Neural cell (in vitro differentiated cells): ENCODE measurements around the gene SMAP2. TPM values are rescaled to one million over a fixed set of nuclear protein-coding genes. Genes with fewer than 3 reads are reported as not detected.

Experiments
- H2AFZ ChIP-seq: fragments of 200-600, 300-800 bp; sonication (generic), shearing (Covaris generic); 2 replicates; pipeline ENCODE4 v1.6.0; 2014; ENCODE audit warnings: low read depth, mild to moderate bottlenecking, antibody characterized with exemption, low read length, moderate library complexity
- H3F3A ChIP-seq: fragments of 200-600 bp; shearing (Covaris generic); 2 replicates; pipeline ENCODE4 v1.6.1; 2016; ENCODE audit warnings: mild to moderate bottlenecking, moderate library complexity, mixed read lengths, antibody characterized with exemption, low read length; ENCODE audit not compliant: insufficient read depth, poor library complexity, severe bottlenecking
- H3K27ac ChIP-seq: fragments of 200-600, 300-800 bp; sonication (generic), shearing (Covaris generic); 2 replicates; pipeline ENCODE4 v1.5.1; 2014; ENCODE audit warnings: mild to moderate bottlenecking, low read length, moderate library complexity
- H3K27me3 ChIP-seq: fragments of 300-800, 200-600 bp; sonication (generic), shearing (Covaris generic); 2 replicates; pipeline ENCODE4 v1.6.0; 2014; ENCODE audit warnings: mild to moderate bottlenecking, low read depth, low read length, moderate library complexity; ENCODE audit not compliant: insufficient read depth
- H3K36me3 ChIP-seq: fragments of 300-800, 200-600 bp; sonication (generic), shearing (Covaris generic); 2 replicates; pipeline ENCODE4 v1.5.1; 2014; ENCODE audit warnings: mild to moderate bottlenecking, antibody characterized with exemption, low read length, moderate library complexity; ENCODE audit not compliant: insufficient read depth
- H3K4me2 ChIP-seq: fragments of 300-800, 200-600 bp; sonication (generic), shearing (Covaris generic); 2 replicates; pipeline ENCODE4 v1.6.0; 2014; ENCODE audit warnings: mild to moderate bottlenecking, low read length
- H3K4me3 ChIP-seq: fragments of 300-800, 200-600 bp; sonication (generic), shearing (Covaris generic); 2 replicates; pipeline ENCODE4 v1.5.1; 2014; ENCODE audit warnings: mild to moderate bottlenecking, low read length, moderate library complexity
- H3K79me2 ChIP-seq: fragments of 200-600 bp; shearing (Covaris generic); replicated peaks from 2 replicates; pipeline ENCODE4 v1.6.0; 2014; ENCODE audit warnings: mild to moderate bottlenecking, low read length, moderate library complexity; ENCODE audit not compliant: insufficient read depth
- H3K9ac ChIP-seq: fragments of 300-800, 200-600 bp; sonication (generic), shearing (Covaris generic); 2 replicates; pipeline ENCODE4 v1.6.1; 2016; ENCODE audit warnings: mild to moderate bottlenecking, low read length, mixed read lengths
- H3K9me2 ChIP-seq: fragments of 200-600 bp; shearing (Covaris generic); 2 replicates; pipeline ENCODE4 v1.6.1; 2016; ENCODE audit warnings: mild to moderate bottlenecking, low read length, mixed read lengths; ENCODE audit not compliant: insufficient read depth
- H3K9me3 ChIP-seq: fragments of 200-600, 300-800 bp; sonication (generic), shearing (Covaris generic); 2 replicates; pipeline ENCODE4 v1.6.1; 2016; ENCODE audit warnings: mild to moderate bottlenecking, mixed run types, low read length, moderate library complexity, mixed read lengths
- H4K20me1 ChIP-seq: fragments of 200-600 bp; shearing (Covaris generic); 2 replicates; pipeline ENCODE4 v1.6.1; 2016; ENCODE audit warnings: mild to moderate bottlenecking, mixed run types; ENCODE audit not compliant: insufficient read depth
- EP300 ChIP-seq: fragments of 450-650 bp; conservative IDR thresholded peaks from 2 replicates; pipeline ENCODE4 v1.6.1; 2014; ENCODE audit warnings: antibody characterized with exemption, mild to moderate bottlenecking, moderate library complexity; ENCODE audit not compliant: poor library complexity, severe bottlenecking
- EZH2 ChIP-seq: fragments of 200-600, 300-800 bp; shearing (Covaris generic), sonication (generic); IDR thresholded peaks from 2 replicates; pipeline ENCODE4 v1.6.1; 2014; ENCODE audit warnings: antibody characterized with exemption, low read length, borderline replicate concordance, mild to moderate bottlenecking; ENCODE audit not compliant: insufficient read depth, poor library complexity, severe bottlenecking
- MXI1 ChIP-seq: fragments of 450-650 bp; conservative IDR thresholded peaks from 2 replicates; pipeline ENCODE4 v1.6.1; 2014; ENCODE audit warnings: antibody characterized with exemption, mild to moderate bottlenecking; ENCODE audit not compliant: poor library complexity, severe bottlenecking
- POLR2AphosphoS5 ChIP-seq: IDR thresholded peaks from 2 replicates; pipeline ENCODE4 v1.6.1; 2012
- RAD21 ChIP-seq: fragments of 450-650 bp; conservative IDR thresholded peaks from 2 replicates; pipeline ENCODE4 v1.6.1; 2014; ENCODE audit warnings: antibody characterized with exemption, mild to moderate bottlenecking, moderate library complexity
- SMC3 ChIP-seq: fragments of 450-650 bp; conservative IDR thresholded peaks from 2 replicates; pipeline ENCODE4 v1.6.1; 2014; ENCODE audit warnings: antibody characterized with exemption, mild to moderate bottlenecking, moderate library complexity; ENCODE audit not compliant: poor library complexity
- TAF1 ChIP-seq: IDR thresholded peaks from 2 replicates; pipeline ENCODE4 v1.6.1; 2012; ENCODE audit warnings: low read depth
- polyA plus RNA-seq: library from polyadenylated mRNA; depleted of rRNA; stranded (reverse); fragments of >200 nt; gene quantifications from 2 replicates; pipeline ENCODE4 v1.2.3, GENCODE V29; 2014
- TF ChIP-seq, protein P1 (sequence below): fragments of 450-650 bp; IDR thresholded peaks from 2 replicates; pipeline ENCODE4 v1.5.1; 2014; ENCODE audit warnings: antibody characterized with exemption, mild to moderate bottlenecking, moderate library complexity; ENCODE audit not compliant: poor library complexity, severe bottlenecking
- TF ChIP-seq, protein P2 (sequence below): IDR thresholded peaks from 2 replicates; pipeline ENCODE4 v1.6.1; 2012; ENCODE audit warnings: borderline replicate concordance

The SMAP2 gene
- polyA plus RNA-seq, 1 donor from 2014 or later, result 46.8 TPM

DNA sequence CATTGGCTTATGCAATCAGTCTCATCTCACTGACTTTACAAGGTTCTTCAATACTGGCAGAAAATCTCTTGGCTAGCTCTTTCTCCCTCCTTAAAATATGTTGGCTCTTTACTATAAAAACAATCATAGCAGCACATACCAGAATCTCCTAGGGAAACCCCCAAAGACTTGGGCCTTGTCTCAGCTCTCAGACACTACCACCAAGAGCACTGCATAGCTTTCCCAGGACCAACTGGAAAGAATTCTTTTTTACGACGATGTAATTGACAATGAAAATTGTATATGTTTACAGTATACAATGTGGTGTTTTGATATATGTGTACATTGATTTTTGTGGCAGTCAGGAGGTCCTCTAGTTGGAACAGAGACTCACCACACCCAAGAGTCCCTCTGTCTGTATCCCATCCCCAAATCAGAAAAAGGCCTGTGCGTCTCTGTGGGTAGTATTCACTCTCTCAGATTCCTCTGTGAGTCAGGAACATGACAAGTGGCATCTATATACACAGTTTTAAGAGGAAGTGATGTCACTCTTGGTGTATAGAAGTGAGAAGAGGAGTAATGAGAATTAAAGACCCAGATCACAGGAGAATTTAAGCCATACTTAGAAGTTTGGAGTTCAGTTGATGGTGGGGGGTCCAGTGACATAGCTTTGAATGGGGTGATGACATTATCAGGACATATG is 21.1 kb downstream of the SMAP2 start:
- no peak overlapping the region for H3K9ac ChIP-seq
- H3K9me3 ChIP-seq, result no peaks in the 10 kb centered on the region
- no peak overlapping the region for H3K4me2 ChIP-seq
- H3K4me3 ChIP-seq, result no peak overlapping the region
- no peaks in the 10 kb centered on the region for H3F3A ChIP-seq
- TF ChIP-seq, protein P1, sequence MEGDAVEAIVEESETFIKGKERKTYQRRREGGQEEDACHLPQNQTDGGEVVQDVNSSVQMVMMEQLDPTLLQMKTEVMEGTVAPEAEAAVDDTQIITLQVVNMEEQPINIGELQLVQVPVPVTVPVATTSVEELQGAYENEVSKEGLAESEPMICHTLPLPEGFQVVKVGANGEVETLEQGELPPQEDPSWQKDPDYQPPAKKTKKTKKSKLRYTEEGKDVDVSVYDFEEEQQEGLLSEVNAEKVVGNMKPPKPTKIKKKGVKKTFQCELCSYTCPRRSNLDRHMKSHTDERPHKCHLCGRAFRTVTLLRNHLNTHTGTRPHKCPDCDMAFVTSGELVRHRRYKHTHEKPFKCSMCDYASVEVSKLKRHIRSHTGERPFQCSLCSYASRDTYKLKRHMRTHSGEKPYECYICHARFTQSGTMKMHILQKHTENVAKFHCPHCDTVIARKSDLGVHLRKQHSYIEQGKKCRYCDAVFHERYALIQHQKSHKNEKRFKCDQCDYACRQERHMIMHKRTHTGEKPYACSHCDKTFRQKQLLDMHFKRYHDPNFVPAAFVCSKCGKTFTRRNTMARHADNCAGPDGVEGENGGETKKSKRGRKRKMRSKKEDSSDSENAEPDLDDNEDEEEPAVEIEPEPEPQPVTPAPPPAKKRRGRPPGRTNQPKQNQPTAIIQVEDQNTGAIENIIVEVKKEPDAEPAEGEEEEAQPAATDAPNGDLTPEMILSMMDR, result no peak
- TF ChIP-seq RAD21 (no peak), POLR2AphosphoS5 (no peak), TAF1 (no peak), SMC3 (no peak), EZH2 (no peak), MXI1 (no peak), EP300 (no peak)
- TF ChIP-seq, protein P2, sequence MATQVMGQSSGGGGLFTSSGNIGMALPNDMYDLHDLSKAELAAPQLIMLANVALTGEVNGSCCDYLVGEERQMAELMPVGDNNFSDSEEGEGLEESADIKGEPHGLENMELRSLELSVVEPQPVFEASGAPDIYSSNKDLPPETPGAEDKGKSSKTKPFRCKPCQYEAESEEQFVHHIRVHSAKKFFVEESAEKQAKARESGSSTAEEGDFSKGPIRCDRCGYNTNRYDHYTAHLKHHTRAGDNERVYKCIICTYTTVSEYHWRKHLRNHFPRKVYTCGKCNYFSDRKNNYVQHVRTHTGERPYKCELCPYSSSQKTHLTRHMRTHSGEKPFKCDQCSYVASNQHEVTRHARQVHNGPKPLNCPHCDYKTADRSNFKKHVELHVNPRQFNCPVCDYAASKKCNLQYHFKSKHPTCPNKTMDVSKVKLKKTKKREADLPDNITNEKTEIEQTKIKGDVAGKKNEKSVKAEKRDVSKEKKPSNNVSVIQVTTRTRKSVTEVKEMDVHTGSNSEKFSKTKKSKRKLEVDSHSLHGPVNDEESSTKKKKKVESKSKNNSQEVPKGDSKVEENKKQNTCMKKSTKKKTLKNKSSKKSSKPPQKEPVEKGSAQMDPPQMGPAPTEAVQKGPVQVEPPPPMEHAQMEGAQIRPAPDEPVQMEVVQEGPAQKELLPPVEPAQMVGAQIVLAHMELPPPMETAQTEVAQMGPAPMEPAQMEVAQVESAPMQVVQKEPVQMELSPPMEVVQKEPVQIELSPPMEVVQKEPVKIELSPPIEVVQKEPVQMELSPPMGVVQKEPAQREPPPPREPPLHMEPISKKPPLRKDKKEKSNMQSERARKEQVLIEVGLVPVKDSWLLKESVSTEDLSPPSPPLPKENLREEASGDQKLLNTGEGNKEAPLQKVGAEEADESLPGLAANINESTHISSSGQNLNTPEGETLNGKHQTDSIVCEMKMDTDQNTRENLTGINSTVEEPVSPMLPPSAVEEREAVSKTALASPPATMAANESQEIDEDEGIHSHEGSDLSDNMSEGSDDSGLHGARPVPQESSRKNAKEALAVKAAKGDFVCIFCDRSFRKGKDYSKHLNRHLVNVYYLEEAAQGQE, result no peak
- no peaks in the 10 kb centered on the region for H3K79me2 ChIP-seq
- H2AFZ ChIP-seq, result no peak overlapping the region
- H3K27ac ChIP-seq, result no peak overlapping the region
- no peaks in the 10 kb centered on the region for H4K20me1 ChIP-seq
- no peaks in the 10 kb centered on the region for H3K27me3 ChIP-seq
- no peaks in the 10 kb centered on the region for H3K36me3 ChIP-seq
- no peaks in the 10 kb centered on the region for H3K9me2 ChIP-seq

DNA sequence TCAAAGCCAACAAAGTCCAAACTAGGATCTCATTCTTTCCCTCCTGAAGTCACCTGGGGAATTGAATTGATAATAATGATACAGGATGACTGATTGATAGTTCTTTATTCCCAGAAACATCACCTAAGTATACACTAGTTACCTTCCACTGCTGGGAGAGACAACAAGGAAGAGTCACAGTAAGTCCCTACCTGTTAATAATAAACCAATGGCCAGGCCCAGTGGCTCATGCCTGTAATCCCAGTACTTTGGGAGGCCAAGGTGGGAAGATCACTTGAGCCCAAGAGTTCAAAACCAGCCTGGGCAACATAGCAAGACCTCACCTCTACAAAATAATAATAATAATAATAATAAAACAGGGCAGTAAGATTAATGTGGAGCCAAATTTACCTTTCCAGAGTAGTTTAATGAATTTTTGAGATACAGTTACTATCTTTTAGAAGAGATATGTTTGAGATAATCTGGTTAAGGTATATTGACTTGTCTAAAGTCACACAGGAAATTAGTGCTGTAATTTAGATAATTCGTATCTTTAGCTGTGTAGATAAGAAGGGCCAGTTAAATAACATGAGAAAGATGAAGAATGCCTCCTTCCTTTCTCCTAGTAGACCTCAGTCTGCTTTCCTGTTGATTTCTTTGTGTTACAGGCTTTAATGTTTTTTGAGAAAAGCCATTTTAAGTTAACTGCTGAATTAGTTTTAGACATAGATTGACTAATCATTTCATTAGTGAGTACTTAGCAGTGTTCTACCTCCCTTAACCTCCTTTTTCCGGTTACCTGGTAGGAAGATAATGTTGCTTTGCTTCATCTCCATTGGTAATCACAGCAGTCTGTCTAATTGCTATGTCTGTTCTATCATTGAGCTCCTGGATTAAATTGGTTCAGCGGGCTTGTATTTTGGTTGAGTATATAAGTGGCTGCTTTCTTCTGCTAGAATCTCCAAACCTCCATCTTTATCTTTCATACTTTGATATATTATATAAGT is 22.0 kb downstream of the SMAP2 start:
- Histone ChIP-seq H3K9ac (no peak overlapping the region), H2AFZ (no peak overlapping the region), H3F3A (no peaks in the 10 kb centered on the region), H3K4me2 (no peak overlapping the region), H3K9me2 (no peaks in the 10 kb centered on the region), H3K27me3 (no peaks in the 10 kb centered on the region), H3K36me3 (no peaks in the 10 kb centered on the region), H3K9me3 (no peaks in the 10 kb centered on the region), H4K20me1 (no peaks in the 10 kb centered on the region), H3K79me2 (no peaks in the 10 kb centered on the region), H3K4me3 (no peak overlapping the region), H3K27ac (no peak overlapping the region)
- no peak for TF ChIP-seq SMC3
- TF ChIP-seq RAD21, result no peak
- TF ChIP-seq, protein P1, result no peak
- TF ChIP-seq EP300, result no peak
- TF ChIP-seq, protein P2, result no peak
- TF ChIP-seq TAF1, result no peak
- no peak for TF ChIP-seq MXI1
